ENCODE data around the gene DNAJB7. TPM values are rescaled to one million over a fixed set of nuclear protein-coding genes. Genes with fewer than 3 reads are reported as not detected.

Gene DNAJB7
- total and polyA plus RNA-seq, 2 of the 13 experiments (the other 11 are each of a cell fraction or from before 2014, with no cell fraction given): not detected

- TF ChIP-seq, protein P1, sequence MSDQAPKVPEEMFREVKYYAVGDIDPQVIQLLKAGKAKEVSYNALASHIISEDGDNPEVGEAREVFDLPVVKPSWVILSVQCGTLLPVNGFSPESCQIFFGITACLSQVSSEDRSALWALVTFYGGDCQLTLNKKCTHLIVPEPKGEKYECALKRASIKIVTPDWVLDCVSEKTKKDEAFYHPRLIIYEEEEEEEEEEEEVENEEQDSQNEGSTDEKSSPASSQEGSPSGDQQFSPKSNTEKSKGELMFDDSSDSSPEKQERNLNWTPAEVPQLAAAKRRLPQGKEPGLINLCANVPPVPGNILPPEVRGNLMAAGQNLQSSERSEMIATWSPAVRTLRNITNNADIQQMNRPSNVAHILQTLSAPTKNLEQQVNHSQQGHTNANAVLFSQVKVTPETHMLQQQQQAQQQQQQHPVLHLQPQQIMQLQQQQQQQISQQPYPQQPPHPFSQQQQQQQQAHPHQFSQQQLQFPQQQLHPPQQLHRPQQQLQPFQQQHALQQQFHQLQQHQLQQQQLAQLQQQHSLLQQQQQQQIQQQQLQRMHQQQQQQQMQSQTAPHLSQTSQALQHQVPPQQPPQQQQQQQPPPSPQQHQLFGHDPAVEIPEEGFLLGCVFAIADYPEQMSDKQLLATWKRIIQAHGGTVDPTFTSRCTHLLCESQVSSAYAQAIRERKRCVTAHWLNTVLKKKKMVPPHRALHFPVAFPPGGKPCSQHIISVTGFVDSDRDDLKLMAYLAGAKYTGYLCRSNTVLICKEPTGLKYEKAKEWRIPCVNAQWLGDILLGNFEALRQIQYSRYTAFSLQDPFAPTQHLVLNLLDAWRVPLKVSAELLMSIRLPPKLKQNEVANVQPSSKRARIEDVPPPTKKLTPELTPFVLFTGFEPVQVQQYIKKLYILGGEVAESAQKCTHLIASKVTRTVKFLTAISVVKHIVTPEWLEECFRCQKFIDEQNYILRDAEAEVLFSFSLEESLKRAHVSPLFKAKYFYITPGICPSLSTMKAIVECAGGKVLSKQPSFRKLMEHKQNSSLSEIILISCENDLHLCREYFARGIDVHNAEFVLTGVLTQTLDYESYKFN (CRISPR knock-in tag; conservative IDR thresholded peaks at IDR 0.05): peak; percentile 47; the same call in 1 of the 2 replicates
- TF ChIP-seq ARID5B (CRISPR knock-in tag; IDR thresholded peaks at IDR 0.05) (0 out of 2 replicates have a peak, but pooled peaks have one; percentile 23), PITX1 (CRISPR knock-in tag; IDR thresholded peaks at IDR 0.05) (peak; percentile 85), ZMYM4 (CRISPR knock-in tag; IDR thresholded peaks at IDR 0.05) (peak; percentile 31; the same call in 1 of the 2 replicates)
Observed at GRCh38 chr22:40868379-40868778, 6.5 kb upstream of the DNAJB7 start (continued).

DNA sequence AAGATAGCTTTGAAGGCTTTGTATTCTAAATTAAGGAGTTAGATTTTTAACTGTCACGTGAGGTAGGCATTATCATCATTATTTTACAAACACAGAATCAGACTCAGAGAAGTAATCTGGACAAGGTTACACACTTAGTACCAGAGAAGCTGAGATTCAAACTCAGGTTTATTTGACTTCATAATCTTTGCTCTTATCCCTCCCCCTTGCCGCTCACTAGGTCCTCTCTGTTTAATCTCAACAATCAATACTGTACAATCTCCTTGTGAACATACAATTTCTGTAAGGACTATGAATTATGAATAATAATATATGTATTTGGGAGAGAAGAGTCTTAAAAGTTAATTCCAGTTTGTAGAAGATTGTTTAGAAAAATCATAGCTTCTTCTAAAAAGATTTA lies 5.2 kb upstream of the DNAJB7 start:
- peak overlapping the region; percentile 48 for H3K27ac ChIP-seq (ENCODE audit: extremely low read length, insufficient read depth, low read length)
- H3K36me3 ChIP-seq (replicated peaks in 1 of 2; ENCODE audit: control insufficient read depth in 1 of 2, insufficient read depth in 2 of 2, low read length in 2 of 2): no peaks in the 10 kb centered on the region; a peak in 1 of 5 replicates
- no peak overlapping the region for H3K9ac ChIP-seq (ENCODE audit: insufficient read depth, low read depth, low read length)
- no peaks in the 10 kb centered on the region for H4K20me1 ChIP-seq (ENCODE audit: insufficient read depth, low read length)
- no peak for DNase-seq (ENCODE audit: low spot score)
- H3K9me3 ChIP-seq (ENCODE audit: low read length): no peaks in the 10 kb centered on the region
- WGBS (ENCODE audit: low lambda C conversion rate): 35% methylated on average over 2 of the region's 2 CpGs
- H3K79me2 ChIP-seq (ENCODE audit: insufficient read depth, low read length): peaks cover 17% of the 10 kb centered on the region
- TF ChIP-seq ONECUT2 (CRISPR knock-in tag; IDR thresholded peaks at IDR 0.05): peak; percentile 55; the same call in 1 of the 2 replicates
- no peak for TF ChIP-seq ZNF569 (CRISPR knock-in tag; IDR thresholded peaks at IDR 0.05; ENCODE audit: borderline replicate concordance)
- in situ Hi-C loops (cut with HindIII; ENCODE audit: extremely low pct_ligation_motif_present, low pct_unique_long_range_greater_than_20kb): no loop called here
- ChIA-PET CTCF (ENCODE audit: low intra/inter-chr PET ratio, low total read pairs) (no interaction called here), POLR2A (interaction anchor here (3.3 kb wide), 1 partner anchor 10 kb away, joined by 18 read pairs; the partner anchor contains the start of genes ST13 and XPNPEP3)
- H3K4me1 ChIP-seq (ENCODE audit: insufficient read depth, low read length): peaks cover 34% of the 10 kb centered on the region
- H3K4me3 ChIP-seq (replicated peaks in 1 of 3; ENCODE audit: insufficient read depth in 1 of 3, low read depth in 2 of 3, low read length in 3 of 3): no peak overlapping the region
- FAIRE-seq: no peak
- intact Hi-C loops (cut with micrococcal nuclease; ENCODE audit: unreplicated experiment): no loop called here
- 0 out of 2 replicates have a peak overlapping the region, but pooled peaks have one; percentile 9 for H3K4me2 ChIP-seq (ENCODE audit: low read depth, low read length)
- H3K27me3 ChIP-seq (ENCODE audit: control insufficient read depth in 1 of 2, insufficient read depth in 2 of 2, low read length in 2 of 2): no peaks in the 10 kb centered on the region
- H2AFZ ChIP-seq (ENCODE audit: low read length): no peak overlapping the region
- ATAC-seq: peak; percentile 58
- BruUV-seq (replicated peaks): no TSS peak

All from HepG2 (cell line).